MCF 10A (cell line): Measurements from ENCODE around the gene ZNF287. TPM values are rescaled to one million over a fixed set of nuclear protein-coding genes. Genes with fewer than 3 reads are reported as not detected.

Experiments
- BruUV-seq: library from RNA; stranded (reverse); fragments of 400-500 nt; replicated peaks from 2 replicates; lab custom pipeline; 2021; lab: Mats Ljungman, UMichigan
- CTCF ChIA-PET: fragments of 300-600 bp; sonication (Branson Sonifier 250); formaldehyde crosslinking; extraction: SDS; loops from one replicate; lab custom pipeline; 2021; ENCODE audit warnings: antibody characterized with exemption, inconsistent platforms; lab: Yijun Ruan, JAX
- POLR2A ChIA-PET: fragments of 300-600, 350-650 bp; sonication (Branson Sonifier 250); formaldehyde crosslinking; extraction: SDS; loops from one replicate; lab custom pipeline; 2020; ENCODE audit warnings: antibody characterized with exemption, inconsistent platforms; lab: Yijun Ruan, JAX
- DNase-seq: peaks from one replicate; pipeline ENCODE4 v3.0.0-alpha.2; 2018; ENCODE audit not compliant: unreplicated experiment
- H3K27ac Mint-ChIP-seq: one replicate; pipeline ENCODE4 v1.8.0; 2022; ENCODE audit warnings: mild to moderate bottlenecking, low read depth, mixed read lengths; ENCODE audit not compliant: unreplicated experiment
- H3K27me3 Mint-ChIP-seq: one replicate; pipeline ENCODE4 v1.8.0; 2022; ENCODE audit warnings: mixed read lengths; ENCODE audit not compliant: insufficient read depth, unreplicated experiment
- H3K36me3 Mint-ChIP-seq: one replicate; pipeline ENCODE4 v1.8.0; 2022; ENCODE audit warnings: mild to moderate bottlenecking, moderate library complexity, mixed read lengths; ENCODE audit not compliant: insufficient read depth, unreplicated experiment
- H3K4me1 Mint-ChIP-seq: one replicate; pipeline ENCODE4 v1.8.0; 2022; ENCODE audit warnings: mixed read lengths; ENCODE audit not compliant: insufficient read depth, unreplicated experiment
- H3K4me3 Mint-ChIP-seq: one replicate; pipeline ENCODE4 v1.8.0; 2022; ENCODE audit warnings: mild to moderate bottlenecking, moderate library complexity, mixed read lengths; ENCODE audit not compliant: unreplicated experiment
- H3K9me3 Mint-ChIP-seq: one replicate; pipeline ENCODE4 v1.8.0; 2022; ENCODE audit warnings: mixed read lengths; ENCODE audit not compliant: unreplicated experiment
- intact Hi-C: fragments of 100-400 bp; cut with micrococcal nuclease; formaldehyde crosslinking; loops from 2 replicates; pipeline ENCODE4 v1.14.1; 2022
- total RNA-seq: library from RNA; stranded (reverse); gene quantifications from 2 replicates; pipeline ENCODE4 v1.2.3, GENCODE V29; 2022
- TF ChIP-seq, protein P1 (sequence below): fragments of 200-600 bp; IDR thresholded peaks from one replicate; pipeline ENCODE4 v1.8.0; 2022; ENCODE audit warnings: antibody characterized with exemption, mild to moderate bottlenecking; ENCODE audit not compliant: unreplicated experiment

Gene ZNF287
- total RNA-seq, 1 experiment from 2014 or later = 2.2 TPM

DNA sequence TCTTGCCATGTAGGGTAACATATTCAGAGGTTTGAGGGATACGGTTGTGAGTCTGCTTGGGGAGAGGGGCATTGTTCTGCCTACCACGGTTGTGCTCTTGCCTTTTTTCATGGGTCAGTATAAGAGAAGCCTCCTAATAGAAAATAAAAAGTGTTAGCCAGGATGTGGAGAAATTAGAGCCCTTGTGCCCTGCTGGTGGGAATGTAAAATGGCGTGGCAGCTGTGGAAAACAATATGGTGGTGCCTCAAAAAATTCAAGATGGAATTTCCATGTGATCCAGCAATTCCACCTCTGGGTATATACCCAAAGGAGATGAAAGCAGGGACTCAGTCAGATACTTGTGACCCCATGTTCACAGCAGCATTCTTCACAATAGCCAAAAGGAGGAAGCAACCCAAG lies 62.8 kb downstream of the ZNF287 start:
- CTCF ChIA-PET = interaction anchor here (2.4 kb wide), 1 partner anchor 15 kb away, joined by 9 read pairs; no protein-coding TSS in a partner anchor
- POLR2A ChIA-PET = interaction anchor here (0.6 kb wide), 1 partner anchor 70 kb away, joined by 5 read pairs; no protein-coding TSS in a partner anchor
- Mint-ChIP-seq H3K27me3 (peaks cover 9% of the 10 kb centered on the region), H3K4me1 (peaks cover 6% of the 10 kb centered on the region), H3K27ac (no peak overlapping the region), H3K4me3 (no peak overlapping the region), H3K9me3 (no peaks in the 10 kb centered on the region), H3K36me3 (no peaks in the 10 kb centered on the region)
- TF ChIP-seq, protein P1, sequence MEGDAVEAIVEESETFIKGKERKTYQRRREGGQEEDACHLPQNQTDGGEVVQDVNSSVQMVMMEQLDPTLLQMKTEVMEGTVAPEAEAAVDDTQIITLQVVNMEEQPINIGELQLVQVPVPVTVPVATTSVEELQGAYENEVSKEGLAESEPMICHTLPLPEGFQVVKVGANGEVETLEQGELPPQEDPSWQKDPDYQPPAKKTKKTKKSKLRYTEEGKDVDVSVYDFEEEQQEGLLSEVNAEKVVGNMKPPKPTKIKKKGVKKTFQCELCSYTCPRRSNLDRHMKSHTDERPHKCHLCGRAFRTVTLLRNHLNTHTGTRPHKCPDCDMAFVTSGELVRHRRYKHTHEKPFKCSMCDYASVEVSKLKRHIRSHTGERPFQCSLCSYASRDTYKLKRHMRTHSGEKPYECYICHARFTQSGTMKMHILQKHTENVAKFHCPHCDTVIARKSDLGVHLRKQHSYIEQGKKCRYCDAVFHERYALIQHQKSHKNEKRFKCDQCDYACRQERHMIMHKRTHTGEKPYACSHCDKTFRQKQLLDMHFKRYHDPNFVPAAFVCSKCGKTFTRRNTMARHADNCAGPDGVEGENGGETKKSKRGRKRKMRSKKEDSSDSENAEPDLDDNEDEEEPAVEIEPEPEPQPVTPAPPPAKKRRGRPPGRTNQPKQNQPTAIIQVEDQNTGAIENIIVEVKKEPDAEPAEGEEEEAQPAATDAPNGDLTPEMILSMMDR = no peak
- no peak for DNase-seq
- BruUV-seq = no TSS peak
- intact Hi-C loops = no loop called here

DNA sequence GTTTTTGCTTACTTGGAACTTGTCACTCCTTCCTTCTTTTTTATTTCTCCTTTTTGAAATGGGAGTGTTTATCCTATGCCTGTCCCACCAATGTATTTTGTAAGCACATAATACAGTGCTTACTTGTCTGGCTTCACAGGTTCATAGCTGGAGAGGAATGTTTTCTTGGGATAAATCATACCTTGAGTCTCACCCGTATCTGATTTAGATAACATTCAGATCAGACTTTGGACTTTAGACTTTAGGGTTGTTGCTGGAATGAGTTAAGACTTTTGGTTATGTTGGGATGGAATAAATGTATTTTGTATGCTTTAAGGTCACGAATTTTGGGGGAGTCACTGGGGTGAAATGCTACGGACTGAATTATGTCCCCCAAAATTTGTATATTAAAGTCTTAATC lies 64.0 kb downstream of the ZNF287 start:
- BruUV-seq = no TSS peak
- peaks cover 11% of the 10 kb centered on the region for H3K27me3 Mint-ChIP-seq
- no peak for DNase-seq
- no peak overlapping the region for H3K27ac Mint-ChIP-seq
- no peak overlapping the region for H3K4me3 Mint-ChIP-seq
- intact Hi-C loops = no loop called here
- ChIA-PET CTCF (interaction anchor here (1.3 to 2.4 kb wide), 2 partner anchors 16 to 44 kb away, joined by 3 to 9 read pairs; no protein-coding TSS in a partner anchor), POLR2A (interaction anchor here (0.6 kb wide), 1 partner anchor 82 kb away, joined by 3 read pairs; no protein-coding TSS in a partner anchor)
- no peaks in the 10 kb centered on the region for H3K9me3 Mint-ChIP-seq
- no peaks in the 10 kb centered on the region for H3K36me3 Mint-ChIP-seq
- H3K4me1 Mint-ChIP-seq = peaks cover 6% of the 10 kb centered on the region
- TF ChIP-seq, protein P1 = no peak

Other genes starting within 250 kb of the ZNF287 start
- gene CENPV, start 215.7 kb downstream of the ZNF287 start, total RNA-seq = 22.4 and 27.7 TPM in 2 replicates
- 626 and 729 TPM in 2 replicates for gene UBB, start 188.1 kb downstream of the ZNF287 start, total RNA-seq
- not detected in 2 replicates for gene TRPV2, start 153.6 kb downstream of the ZNF287 start, total RNA-seq
- 0.29 and 0.30 TPM in 2 replicates for gene LRRC75A, start 77.0 kb downstream of the ZNF287 start, total RNA-seq
- 3.8 and 4.9 TPM in 2 replicates for gene ZNF624, start 84.6 kb upstream of the ZNF287 start, total RNA-seq
- 7.2 and 10.0 TPM in 2 replicates for gene CCDC144A, start 121.0 kb upstream of the ZNF287 start, total RNA-seq